Left renal cortex interstitium (tissue), 4 donors: ENCODE measurements around the gene GPAM. TPM values are rescaled to one million over a fixed set of nuclear protein-coding genes. Genes with fewer than 3 reads are reported as not detected.
A peak's percentile ranks its signal among the peaks of the same experiment; 100 is the strongest.

Experiments
- DNase-seq, 4 donors: peaks; one replicate each; pipeline ENCODE4 v3.0.0-alpha.2; 2013; ENCODE audit warnings: low read depth in 4 of 4, low spot score in 2 of 4, missing footprints in 1 of 4
- polyA plus RNA-seq, 4 donors: library from polyadenylated mRNA; unstranded; fragments of 120-200 nt; gene quantifications; one replicate each; pipeline ENCODE4 v1.2.1, GENCODE V29; 2013; ENCODE audit not compliant: insufficient read length in 4 of 4

The GPAM gene
- polyA plus RNA-seq, 4 donors, result 15.5 to 17.7 (median 16.5) TPM

GRCh38 chr10:112184379-112184778, 814 bp upstream of the GPAM start:
- DNase-seq, result no peak

- no peak for DNase-seq
Observed at GRCh38 chr10:112184052-112184371, 447 bp upstream of the GPAM start.

GRCh38 chr10:112182784-112183328, 709 bp downstream of the GPAM start:
- peak in 1 of 4 donors; percentile 2 for DNase-seq

- DNase-seq, result no peak
Observed at GRCh38 chr10:112177247-112177646, 6.3 kb downstream of the GPAM start.

GRCh38 chr10:112176543-112176942, 7.0 kb downstream of the GPAM start:
- DNase-seq, result no peak

GRCh38 chr10:112175409-112175808, 8.2 kb downstream of the GPAM start:
- no peak for DNase-seq

GRCh38 chr10:112173206-112173605, 10.4 kb downstream of the GPAM start:
- DNase-seq, result no peak

GRCh38 chr10:112168733-112169132, 14.8 kb downstream of the GPAM start:
- no peak for DNase-seq

- DNase-seq, result no peak
Observed at GRCh38 chr10:112166800-112167199, 16.8 kb downstream of the GPAM start.

GRCh38 chr10:112161757-112162518, 21.6 kb downstream of the GPAM start:
- DNase-seq, result no peak

- no peak for DNase-seq
Observed at GRCh38 chr10:112160834-112161233, 22.7 kb downstream of the GPAM start.

- DNase-seq, result no peak
Observed at GRCh38 chr10:112159469-112159868, 24.1 kb downstream of the GPAM start.

GRCh38 chr10:112151524-112152039, 32.0 kb downstream of the GPAM start:
- DNase-seq, result no peak

GRCh38 chr10:112148331-112148730, 35.2 kb downstream of the GPAM start:
- DNase-seq, result no peak

GRCh38 chr10:112146799-112147198, 36.8 kb downstream of the GPAM start:
- no peak for DNase-seq

- DNase-seq, result no peak
Observed at GRCh38 chr10:112145263-112145662, 38.3 kb downstream of the GPAM start.

- no peak for DNase-seq
Observed at GRCh38 chr10:112143420-112143819, 40.1 kb downstream of the GPAM start.

- DNase-seq, result no peak
Observed at GRCh38 chr10:112141292-112141691, 42.3 kb downstream of the GPAM start.

- DNase-seq, result peak in 2 of 4 donors; percentile 26 to 62
Observed at GRCh38 chr10:112140110-112140970, 43.2 kb downstream of the GPAM start.

- no peak for DNase-seq
Observed at GRCh38 chr10:112139176-112139575, 44.4 kb downstream of the GPAM start.
